ENCODE measurements around the gene AGAP3.

The AGAP3 gene

DNA sequence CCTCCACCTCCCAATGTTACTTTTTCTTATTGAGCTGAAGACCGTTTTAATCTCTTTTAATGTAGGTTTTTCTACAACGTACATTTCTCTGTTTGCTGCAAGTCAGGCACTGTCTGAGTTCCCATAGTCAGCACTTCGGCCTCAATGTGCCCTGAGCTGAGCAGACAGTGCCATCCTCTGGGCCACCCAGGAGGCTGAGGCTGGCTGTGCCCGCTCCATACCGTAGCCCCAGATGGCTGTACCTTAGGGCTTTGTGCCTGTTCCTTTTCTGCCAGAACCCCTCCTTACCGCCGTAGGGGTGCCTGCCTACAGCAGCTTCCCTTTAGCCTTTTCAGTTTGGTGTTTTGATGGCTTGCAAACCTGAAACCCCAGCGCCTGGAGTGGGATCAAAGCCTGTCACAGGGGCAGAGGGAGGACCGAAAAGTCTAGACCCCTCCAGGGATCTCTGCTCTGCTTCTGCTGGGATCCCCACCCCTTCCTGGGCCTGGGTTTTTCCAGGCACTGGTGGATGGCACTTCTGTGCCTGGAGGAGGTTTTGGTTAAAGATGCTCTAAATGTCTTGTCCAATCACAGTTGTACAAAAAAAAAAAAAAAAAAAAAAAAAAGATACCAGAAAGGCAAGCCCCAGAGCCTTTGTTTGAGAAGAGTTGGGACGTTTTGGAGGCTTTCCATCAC, 9.0 kb downstream of the AGAP3 start:
- Mint-ChIP-seq H3K36me3 (no peaks in the 10 kb centered on the region), H3K4me1 (no peaks in the 10 kb centered on the region), H3K4me3 (no peak overlapping the region), H3K9me3 (no peaks in the 10 kb centered on the region), H3K27ac (no peak overlapping the region), H3K27me3 (peaks cover 9% of the 10 kb centered on the region)
- no peak for DNase-seq
- CTCF ChIA-PET = interaction anchor here (1.0 to 2.0 kb wide), 4 partner anchors 10 to 103 kb away, joined by 3 to 12 read pairs (median 4); no protein-coding TSS in a partner anchor

DNA sequence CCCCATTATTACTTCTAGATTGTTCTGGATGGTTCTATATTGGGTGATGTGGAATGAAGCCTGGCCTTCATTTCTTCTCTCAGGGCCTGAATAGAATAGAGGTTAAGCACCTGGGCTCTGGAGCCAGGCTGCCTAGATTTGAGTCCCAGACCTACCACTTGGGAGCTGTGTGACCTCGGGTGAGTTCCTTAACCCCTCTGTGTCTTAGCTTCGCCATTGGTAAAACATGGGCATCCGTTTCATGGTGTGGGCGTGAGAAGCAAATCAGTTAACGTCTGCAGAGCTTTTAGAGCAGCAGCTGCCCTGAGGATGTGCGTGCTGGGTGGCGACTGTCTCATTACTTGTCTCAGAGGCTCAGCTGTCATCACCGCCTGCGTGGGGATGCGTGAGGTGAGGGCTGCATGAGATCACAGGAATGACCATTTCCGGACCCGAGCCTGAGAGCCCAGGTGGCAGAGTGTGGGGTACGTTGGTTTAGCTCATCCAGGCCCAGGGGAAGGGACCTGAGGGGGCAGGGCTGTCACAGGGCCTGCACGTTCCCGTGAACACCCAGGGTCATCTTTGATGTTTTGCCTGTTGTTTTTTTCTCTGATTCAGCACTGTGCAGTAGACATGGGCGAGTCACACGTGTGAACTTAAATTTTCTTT, 9.7 kb downstream of the AGAP3 start:
- CTCF ChIA-PET = interaction anchor here (2.0 kb wide), 1 partner anchor 14 kb away, joined by 12 read pairs; no protein-coding TSS in a partner anchor
- H3K27ac Mint-ChIP-seq = no peak overlapping the region
- H3K36me3 Mint-ChIP-seq = no peaks in the 10 kb centered on the region
- H3K9me3 Mint-ChIP-seq = no peaks in the 10 kb centered on the region
- no peak for DNase-seq
- H3K4me3 Mint-ChIP-seq = no peak overlapping the region
- no peaks in the 10 kb centered on the region for H3K4me1 Mint-ChIP-seq
- peaks cover 6% of the 10 kb centered on the region for H3K27me3 Mint-ChIP-seq

- Mint-ChIP-seq H3K4me1 (no peaks in the 10 kb centered on the region), H3K36me3 (no peaks in the 10 kb centered on the region), H3K27ac (no peak overlapping the region), H3K9me3 (no peaks in the 10 kb centered on the region), H3K27me3 (peaks cover 3% of the 10 kb centered on the region), H3K4me3 (no peak overlapping the region)
- no peak for DNase-seq
- CTCF ChIA-PET = interaction anchor here (1.1 kb wide), 1 partner anchor 11 kb away, joined by 5 read pairs; no protein-coding TSS in a partner anchor
These were observed 13.4 kb downstream of the AGAP3 start for GRCh38 chr7:151099486-151100211.

DNA sequence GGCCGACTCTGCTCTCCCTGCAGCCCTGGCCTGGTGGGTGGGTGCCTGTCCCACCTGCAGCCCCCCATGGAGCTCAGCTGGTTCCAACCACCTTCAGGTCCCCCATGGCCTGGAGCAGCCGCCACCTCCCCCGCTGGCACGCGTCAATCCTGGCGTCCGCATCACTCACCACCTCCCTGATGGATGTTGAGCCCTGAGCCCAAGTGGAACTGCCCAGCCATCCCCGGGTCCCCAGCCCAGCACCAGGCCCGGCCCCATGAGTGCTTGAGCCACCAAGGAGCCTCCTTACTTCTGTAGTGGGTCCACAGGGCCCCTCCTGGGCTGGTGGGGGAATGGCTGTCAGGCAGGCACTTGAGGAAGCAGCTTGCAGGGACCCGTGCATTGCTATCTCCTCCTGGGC, 14.6 kb downstream of the AGAP3 start:
- CTCF ChIA-PET = interaction anchor here (1.1 kb wide), 1 partner anchor 10 kb away, joined by 5 read pairs; no protein-coding TSS in a partner anchor
- Mint-ChIP-seq H3K4me3 (no peak overlapping the region), H3K9me3 (no peaks in the 10 kb centered on the region), H3K4me1 (no peaks in the 10 kb centered on the region), H3K36me3 (no peaks in the 10 kb centered on the region), H3K27ac (no peak overlapping the region), H3K27me3 (peaks cover 6% of the 10 kb centered on the region)
- no peak for DNase-seq

DNA sequence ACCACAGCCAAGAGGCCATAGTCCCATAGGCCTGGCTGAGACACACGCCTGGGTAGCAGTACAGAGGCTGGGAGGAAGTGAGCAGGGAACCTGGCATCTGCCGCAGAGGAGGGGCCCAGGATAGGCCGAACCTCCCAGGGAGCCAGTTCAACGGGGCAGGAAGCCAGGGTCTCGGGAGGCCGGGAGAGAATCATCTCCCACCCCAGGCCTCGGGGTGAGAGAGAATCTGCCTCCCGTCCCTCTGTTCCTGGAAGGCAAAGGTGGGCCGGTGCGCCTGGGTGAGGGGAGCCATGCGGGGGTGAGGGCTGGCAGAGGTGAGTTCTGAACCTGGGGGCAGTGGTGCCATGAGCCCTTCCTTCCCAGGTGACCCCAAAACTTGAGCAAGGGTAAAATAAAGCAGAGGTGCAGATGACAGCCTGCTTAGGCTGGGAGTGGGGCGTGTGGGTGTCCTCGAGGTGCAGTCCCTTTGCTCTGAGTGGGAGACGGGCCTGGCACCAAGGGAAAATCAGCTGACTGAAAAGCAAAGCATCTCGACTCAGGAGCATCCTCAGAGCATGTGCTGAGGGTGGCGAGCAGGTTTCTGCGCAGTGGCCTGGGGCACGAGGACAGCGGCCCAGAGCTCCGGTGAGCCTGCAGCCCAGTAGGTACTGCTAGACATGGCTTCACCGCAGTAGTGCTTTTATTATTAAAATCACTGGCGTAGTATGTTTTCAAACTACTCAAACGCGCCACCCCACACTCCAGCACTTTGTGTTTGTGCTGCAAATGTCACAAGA, 15.5 kb downstream of the AGAP3 start:
- no peaks in the 10 kb centered on the region for H3K36me3 Mint-ChIP-seq
- H3K4me3 Mint-ChIP-seq = no peak overlapping the region
- H3K9me3 Mint-ChIP-seq = no peaks in the 10 kb centered on the region
- no peak for DNase-seq
- peaks cover 6% of the 10 kb centered on the region for H3K27me3 Mint-ChIP-seq
- no peaks in the 10 kb centered on the region for H3K4me1 Mint-ChIP-seq
- no peak overlapping the region for H3K27ac Mint-ChIP-seq
- CTCF ChIA-PET = interaction anchor here (3.0 kb wide), 1 partner anchor 10 kb away, joined by 14 read pairs; no protein-coding TSS in a partner anchor

DNA sequence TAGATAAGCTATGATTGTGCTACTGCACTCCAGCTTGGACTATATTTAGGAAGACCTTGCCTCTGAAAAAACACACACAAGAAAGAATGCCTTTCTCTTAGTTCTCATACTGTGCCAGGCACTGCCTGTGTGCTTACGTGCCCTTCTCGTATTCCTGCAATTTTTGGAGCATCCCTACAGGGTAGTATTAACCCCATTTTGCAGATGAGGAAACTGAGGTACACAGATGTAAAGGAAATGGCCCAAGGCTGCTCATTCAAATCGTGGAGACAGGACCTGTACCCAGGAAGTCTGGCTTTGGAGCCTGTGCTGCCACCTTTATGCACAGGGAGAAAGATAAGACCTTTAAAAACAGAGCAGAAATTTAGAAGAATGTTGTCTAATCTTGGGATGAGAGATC, 16.7 kb downstream of the AGAP3 start:
- no peaks in the 10 kb centered on the region for H3K9me3 Mint-ChIP-seq
- no peak overlapping the region for H3K4me3 Mint-ChIP-seq
- CTCF ChIA-PET = interaction anchor here (1.0 to 3.0 kb wide), 4 partner anchors 9 to 21 kb away, joined by 3 to 14 read pairs (median 6); no protein-coding TSS in a partner anchor
- no peaks in the 10 kb centered on the region for H3K4me1 Mint-ChIP-seq
- no peak overlapping the region for H3K27ac Mint-ChIP-seq
- no peak for DNase-seq
- no peaks in the 10 kb centered on the region for H3K36me3 Mint-ChIP-seq
- H3K27me3 Mint-ChIP-seq = peaks cover 6% of the 10 kb centered on the region

- DNase-seq = no peak
- H3K27ac Mint-ChIP-seq = no peak overlapping the region
- H3K4me1 Mint-ChIP-seq = no peaks in the 10 kb centered on the region
- no peaks in the 10 kb centered on the region for H3K9me3 Mint-ChIP-seq
- no peaks in the 10 kb centered on the region for H3K36me3 Mint-ChIP-seq
- H3K27me3 Mint-ChIP-seq = peaks cover 6% of the 10 kb centered on the region
- CTCF ChIA-PET = interaction anchor here (1.0 to 3.0 kb wide), 3 partner anchors 8 to 20 kb away, joined by 3 to 14 read pairs (median 8); no protein-coding TSS in a partner anchor
- no peak overlapping the region for H3K4me3 Mint-ChIP-seq
These were observed 17.7 kb downstream of the AGAP3 start for GRCh38 chr7:151103973-151104372.

GRCh38 chr7:151104411-151105235, 18.3 kb downstream of the AGAP3 start:
- Mint-ChIP-seq H3K27ac (no peak overlapping the region), H3K9me3 (no peaks in the 10 kb centered on the region), H3K27me3 (peaks cover 6% of the 10 kb centered on the region), H3K36me3 (no peaks in the 10 kb centered on the region), H3K4me3 (no peak overlapping the region), H3K4me1 (no peaks in the 10 kb centered on the region)
- DNase-seq = no peak
- CTCF ChIA-PET = interaction anchor here (1.3 to 3.0 kb wide), 3 partner anchors 7 to 19 kb away, joined by 3 to 14 read pairs (median 8); no protein-coding TSS in a partner anchor

- Mint-ChIP-seq H3K9me3 (no peaks in the 10 kb centered on the region), H3K27ac (no peak overlapping the region), H3K27me3 (peaks cover 35% of the 10 kb centered on the region), H3K4me3 (no peak overlapping the region), H3K36me3 (no peaks in the 10 kb centered on the region), H3K4me1 (peaks cover 3% of the 10 kb centered on the region)
- no peak for DNase-seq
- CTCF ChIA-PET = interaction anchor here (1.2 to 2.6 kb wide), 4 partner anchors 17 to 210 kb away, joined by 3 to 10 read pairs (median 8); partner anchors contain the start of gene ABCB8
These were observed 21.6 kb downstream of the AGAP3 start for GRCh38 chr7:151107882-151108281.

DNA sequence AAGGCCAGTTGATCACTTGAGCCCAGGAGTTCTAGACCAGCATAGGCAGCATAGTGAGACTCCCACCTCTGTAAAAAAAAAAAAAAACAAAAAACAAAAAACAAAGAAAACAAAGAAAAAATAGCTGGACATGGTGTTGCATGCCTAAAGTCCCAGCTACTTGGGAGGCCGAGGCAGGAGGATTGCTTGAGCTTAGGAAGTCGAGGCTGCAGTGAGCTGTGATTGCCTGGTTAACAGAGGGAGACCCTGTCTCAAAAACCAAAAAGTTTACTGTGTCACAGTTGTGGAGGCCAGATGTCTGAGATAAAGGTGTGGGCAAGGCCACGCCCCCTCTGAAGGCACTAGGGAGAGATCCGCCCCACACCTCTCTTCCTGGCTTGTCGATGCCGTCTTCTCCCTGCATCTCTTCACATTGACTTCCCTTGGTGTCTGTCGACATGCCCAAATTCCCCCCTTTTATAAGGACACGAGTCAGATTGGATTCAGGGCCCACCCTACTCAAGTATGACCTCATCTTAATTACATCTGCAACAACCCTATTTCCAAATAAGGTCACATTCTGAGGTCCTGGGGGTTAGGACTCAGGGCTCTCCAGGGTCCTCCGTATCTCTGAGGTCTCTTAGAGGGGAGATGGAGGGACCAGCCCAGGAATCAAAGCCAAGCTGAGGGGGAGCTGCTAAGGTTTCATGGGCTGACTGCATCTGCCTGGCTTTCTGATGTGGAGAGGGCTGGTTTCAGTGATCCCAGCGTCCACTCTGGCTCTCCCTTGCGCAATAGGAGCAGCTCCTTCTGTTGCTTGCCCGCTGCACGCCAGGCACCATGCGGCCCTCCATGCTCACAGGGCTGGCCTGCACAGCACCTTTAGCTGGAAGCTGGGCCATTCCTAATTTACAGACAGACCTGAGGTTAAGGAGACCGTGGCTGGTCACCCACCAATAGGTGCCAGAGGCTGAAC, 23.1 kb downstream of the AGAP3 start:
- CTCF ChIA-PET = interaction anchor here (0.7 to 4.3 kb wide), 13 partner anchors 10 to 211 kb away, joined by 3 to 37 read pairs (median 5); partner anchors contain the start of gene ABCB8
- DNase-seq = no peak
- H3K36me3 Mint-ChIP-seq = no peaks in the 10 kb centered on the region

DNA sequence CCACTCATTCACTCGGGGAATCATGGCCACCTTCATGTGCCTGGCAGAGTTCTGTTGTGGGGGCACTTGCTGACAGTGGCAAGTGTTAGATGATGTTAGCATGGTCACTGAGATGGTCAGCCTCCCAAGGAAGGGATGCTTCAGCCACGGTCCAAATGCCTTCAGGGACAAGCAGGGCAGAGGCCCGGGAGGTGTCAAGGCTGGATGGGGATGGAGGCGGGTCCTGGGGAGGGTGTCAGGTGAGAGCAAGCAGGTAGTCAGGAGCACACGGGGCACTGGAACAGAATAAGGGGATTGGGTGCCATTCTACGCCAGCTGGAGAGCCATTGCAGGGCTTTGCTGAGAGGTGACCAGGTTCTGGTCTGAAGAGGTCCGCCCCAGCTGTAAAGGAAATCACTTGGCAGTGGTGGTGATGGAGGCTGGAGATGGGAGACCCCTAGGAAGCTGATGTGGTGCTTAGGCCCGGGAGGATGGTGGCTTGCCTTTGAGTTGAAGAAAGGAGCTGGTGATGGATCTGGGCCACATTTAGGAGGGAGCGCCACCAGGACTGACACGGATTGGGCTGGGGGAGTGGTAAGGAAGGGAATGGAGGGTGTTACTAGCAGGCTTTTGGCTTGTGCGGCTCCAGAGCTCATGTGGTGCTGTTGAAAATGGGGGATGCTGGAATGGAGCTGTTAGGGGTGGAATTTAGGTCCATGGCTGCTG, 24.1 kb downstream of the AGAP3 start:
- Mint-ChIP-seq H3K4me3 (no peak overlapping the region), H3K4me1 (peaks cover 3% of the 10 kb centered on the region), H3K9me3 (no peaks in the 10 kb centered on the region), H3K27me3 (peaks cover 45% of the 10 kb centered on the region), H3K27ac (peak overlapping the region; percentile 45), H3K36me3 (no peaks in the 10 kb centered on the region)
- DNase-seq = no peak
- CTCF ChIA-PET = interaction anchor here (0.6 to 4.3 kb wide), 35 partner anchors 8 to 835 kb away, joined by 3 to 37 read pairs (median 4); partner anchors contain the start of genes ABCB8, ABCF2, CDK5 and SLC4A2

More for the DNA sequence above, 23.1 kb downstream of the AGAP3 start:
- Mint-ChIP-seq H3K27me3 (peaks cover 49% of the 10 kb centered on the region), H3K9me3 (no peaks in the 10 kb centered on the region), H3K4me3 (no peak overlapping the region), H3K4me1 (peaks cover 3% of the 10 kb centered on the region), H3K27ac (no peak overlapping the region)

All from activated naive CD4-positive, alpha-beta T cell treated with anti-CD3 and anti-CD28 coated beads, Interleukin-2, amount 10 ng/mL, durations not matched to agents 7 days and 5 days (primary cell).